HG02623 (cell line): ENCODE data around the gene HUS1.
"Not testable (repeated sequence)": the region's sequence is repeated elsewhere in the genome, so short reads cannot be mapped to it uniquely, and the experiment has no call there.

ENCODE experiments used
- ATAC-seq: cut with Tn5 transposase; IDR thresholded peaks from one replicate; pipeline ENCODE4 v1.9.1; 2021; ENCODE audit warnings: moderate library complexity; ENCODE audit not compliant: unreplicated experiment

Gene HUS1

DNA sequence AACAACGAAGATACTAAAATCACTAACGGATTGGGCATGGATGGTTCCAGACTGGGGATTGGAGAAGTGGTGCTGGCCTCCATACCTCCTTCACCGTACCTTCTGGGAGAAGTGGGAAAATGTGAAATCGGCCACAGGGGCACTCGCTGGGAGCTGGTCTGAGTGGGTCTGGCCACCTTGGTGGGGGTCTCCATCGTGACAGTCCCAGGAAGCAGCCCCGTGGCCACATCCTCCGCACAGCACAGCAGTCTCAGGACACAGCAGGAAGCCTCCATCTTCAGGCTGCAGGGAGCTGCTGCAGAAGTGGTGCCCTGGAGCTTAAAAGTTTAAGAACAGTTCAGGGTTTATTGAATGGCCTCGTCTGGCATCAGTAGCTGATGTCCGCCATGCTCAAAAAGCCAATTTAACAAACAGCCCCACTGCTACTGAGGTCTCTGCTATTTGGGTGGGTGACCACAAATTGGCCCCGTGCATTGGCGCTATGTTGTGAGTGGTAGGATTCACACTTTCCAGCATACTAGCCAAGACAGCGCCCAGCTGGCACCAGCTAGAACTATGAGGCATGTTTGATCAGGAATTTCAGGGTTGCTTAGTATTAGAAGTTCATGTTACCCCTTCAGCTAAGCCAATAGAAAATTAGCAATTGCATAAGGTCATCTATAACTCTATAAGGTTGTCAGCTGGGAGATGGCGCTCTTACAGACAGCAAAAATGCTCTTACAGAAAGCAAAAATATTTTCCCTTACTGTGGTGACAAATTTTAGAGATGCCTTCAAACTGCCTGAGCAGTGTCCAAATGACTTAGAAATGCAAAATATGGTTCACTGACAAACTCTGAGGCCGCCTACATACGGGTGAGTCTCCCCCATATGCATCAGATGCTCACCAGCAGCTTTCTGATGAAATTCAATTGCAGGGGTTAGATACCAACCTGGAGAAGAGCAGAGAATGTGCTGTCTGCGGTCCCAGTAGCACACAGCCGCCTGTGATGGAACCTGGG, 48.1 kb downstream of the HUS1 start:
- no peak for ATAC-seq

GRCh38 chr7:47924266-47924665, 55.1 kb downstream of the HUS1 start:
- no peak for ATAC-seq

DNA sequence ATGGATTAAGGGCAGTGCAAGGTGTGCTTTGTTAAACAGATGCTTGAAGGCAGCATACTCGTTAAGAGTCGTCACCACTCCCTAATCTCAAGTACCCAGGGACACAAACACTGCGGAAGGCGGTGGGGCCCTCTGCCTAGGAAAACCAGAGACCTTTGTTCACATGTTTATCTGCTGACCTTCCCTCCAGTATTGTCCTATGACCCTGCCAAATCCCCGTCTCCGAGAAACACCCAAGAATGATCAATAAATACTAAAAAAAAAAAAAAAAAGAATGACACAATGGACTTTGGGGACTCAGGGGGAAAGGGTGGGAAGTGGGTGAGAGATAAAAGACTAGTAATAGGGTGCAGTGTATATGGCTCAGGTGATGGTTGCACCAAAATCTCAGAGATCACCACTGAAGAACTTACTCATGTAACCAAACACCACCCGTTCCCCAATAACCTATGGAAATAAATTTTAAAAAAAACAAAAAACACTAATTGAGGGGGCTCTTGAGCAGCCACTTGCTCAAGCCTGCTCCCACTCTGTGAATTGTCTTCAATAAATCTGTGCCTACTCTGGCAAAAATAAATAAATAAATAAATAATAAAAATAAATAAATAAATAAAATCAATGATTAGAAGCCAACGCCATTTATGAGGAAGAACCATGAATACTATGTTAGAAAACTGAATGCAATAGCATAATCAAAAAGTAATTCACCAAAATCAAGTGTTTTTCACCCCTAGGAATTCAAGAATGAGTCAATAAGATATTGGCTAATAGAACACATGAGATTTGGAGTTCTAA, 56.1 kb downstream of the HUS1 start:
- not testable (repeated sequence) for ATAC-seq

- not testable (repeated sequence) for ATAC-seq
These were observed 62.9 kb downstream of the HUS1 start for GRCh38 chr7:47916514-47916913.

DNA sequence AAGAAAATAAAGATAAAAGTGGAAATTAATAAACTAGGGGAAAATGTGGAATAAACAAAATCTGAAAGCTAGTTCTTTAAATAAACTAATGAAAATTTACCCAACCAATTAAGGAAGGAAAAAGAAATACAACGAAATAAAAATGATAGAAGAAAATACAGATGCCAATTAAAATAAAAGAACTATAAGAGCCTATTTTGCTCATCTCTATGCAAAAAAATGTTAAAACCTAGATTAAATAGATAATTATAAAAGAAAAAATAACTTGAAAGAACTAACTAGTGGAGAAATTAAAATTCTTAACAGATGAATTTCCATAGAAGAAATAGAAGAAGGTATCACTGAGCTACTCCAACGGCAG, 63.8 kb downstream of the HUS1 start:
- ATAC-seq, result no peak

- no peak for ATAC-seq
These were observed 64.4 kb downstream of the HUS1 start for GRCh38 chr7:47914717-47915615.
